GM19438 (cell line): ENCODE data around the gene DLX5.

Source experiments
- ATAC-seq: cut with Tn5 transposase; IDR thresholded peaks from one replicate; pipeline ENCODE4 v1.9.1; 2021; ENCODE audit warnings: low read depth; ENCODE audit not compliant: unreplicated experiment

DLX5 gene

GRCh38 chr7:97018791-97019531 is 5.7 kb downstream of the DLX5 start:
- ATAC-seq, result no peak

GRCh38 chr7:97018126-97018601 is 6.5 kb downstream of the DLX5 start:
- no peak for ATAC-seq

- ATAC-seq, result no peak
Measured at GRCh38 chr7:97017192-97018125, 7.2 kb downstream of the DLX5 start.

GRCh38 chr7:97016381-97017191 is 8.0 kb downstream of the DLX5 start:
- ATAC-seq, result no peak

- no peak for ATAC-seq
Measured at GRCh38 chr7:97015756-97016380, 8.8 kb downstream of the DLX5 start.

GRCh38 chr7:97015279-97015678 is 9.4 kb downstream of the DLX5 start:
- ATAC-seq, result no peak

- ATAC-seq, result no peak
Measured at GRCh38 chr7:97014145-97014750, 10.4 kb downstream of the DLX5 start.

- no peak for ATAC-seq
Measured at GRCh38 chr7:97013845-97014134, 10.8 kb downstream of the DLX5 start.

- no peak for ATAC-seq
Measured at GRCh38 chr7:97013134-97013844, 11.3 kb downstream of the DLX5 start.

- ATAC-seq, result no peak
Measured at GRCh38 chr7:97012365-97013133, 12.1 kb downstream of the DLX5 start.

GRCh38 chr7:97011536-97012364 is 12.9 kb downstream of the DLX5 start:
- ATAC-seq, result no peak

GRCh38 chr7:97011104-97011503 is 13.5 kb downstream of the DLX5 start:
- no peak for ATAC-seq

GRCh38 chr7:97009753-97010732 is 14.6 kb downstream of the DLX5 start:
- ATAC-seq, result no peak

- no peak for ATAC-seq
Measured at GRCh38 chr7:97008275-97008917, 16.2 kb downstream of the DLX5 start.

- ATAC-seq, result no peak
Measured at GRCh38 chr7:97007583-97007861, 17.1 kb downstream of the DLX5 start.

GRCh38 chr7:97006816-97007582 is 17.6 kb downstream of the DLX5 start:
- no peak for ATAC-seq
